ENCODE measurements around the gene CCNL1.
"Not testable (repeated sequence)": the region's sequence is repeated elsewhere in the genome, so short reads cannot be mapped to it uniquely, and the experiment has no call there.

CCNL1 gene

DNA sequence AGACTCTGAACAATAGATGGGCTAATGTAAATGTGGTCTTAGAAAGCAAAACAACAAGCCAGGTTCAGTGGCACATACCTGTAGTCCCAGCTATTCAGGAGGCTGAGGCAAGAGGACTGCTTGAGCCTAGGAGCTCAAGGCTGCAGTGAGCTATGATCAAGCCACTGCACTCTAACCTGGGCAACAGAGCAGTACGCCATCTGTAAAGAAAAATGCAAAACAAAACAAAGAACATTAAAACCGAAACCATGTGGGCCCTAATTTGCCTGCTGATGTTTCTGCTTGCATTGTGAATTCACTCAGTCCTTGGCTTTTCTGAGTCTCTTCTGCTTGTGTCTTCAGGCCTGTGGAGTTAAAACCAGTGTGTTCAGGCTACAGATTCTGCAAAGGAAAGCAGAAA, 56.7 kb downstream of the CCNL1 start:
- DNase-seq (ENCODE audit: low spot score): no peak

DNA sequence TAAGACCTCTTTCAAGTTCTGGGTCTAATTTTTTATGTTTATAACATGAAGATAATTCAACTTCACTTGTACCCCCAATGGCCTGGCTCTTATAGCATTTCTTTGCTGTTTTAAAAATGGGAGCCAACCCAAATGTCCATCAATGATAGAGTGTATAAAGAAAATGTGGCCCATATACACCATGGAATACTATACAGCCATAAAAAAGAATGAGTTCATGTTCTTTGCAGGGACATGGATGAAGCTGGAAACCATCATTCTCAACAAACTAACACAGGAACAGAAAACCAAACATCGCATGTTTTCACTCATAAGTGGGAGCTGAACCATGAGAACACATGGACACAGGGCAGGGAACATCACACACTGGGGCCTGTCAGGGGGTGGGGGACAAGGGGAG, 57.4 kb downstream of the CCNL1 start:
- not testable (repeated sequence) for DNase-seq (ENCODE audit: low spot score)

DNA sequence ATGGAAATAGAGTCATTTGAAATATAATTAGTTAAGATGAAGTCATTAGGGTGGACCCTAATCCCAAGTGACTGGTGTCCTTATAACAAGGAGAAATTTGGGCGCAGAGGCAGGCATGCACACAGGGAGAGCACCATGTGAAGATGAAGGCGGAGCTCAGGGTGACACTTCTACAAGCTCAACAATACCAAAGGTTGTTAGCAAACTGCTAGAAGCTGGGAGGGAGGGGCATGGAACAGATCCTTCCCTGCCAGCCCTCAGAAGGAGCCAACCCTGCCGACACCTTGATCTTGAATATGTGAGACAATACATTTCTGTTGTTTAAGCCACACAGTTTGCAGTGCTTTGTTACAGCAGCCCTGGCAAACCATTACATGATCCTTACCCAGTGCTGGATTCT, 57.8 kb downstream of the CCNL1 start:
- no peak for DNase-seq (ENCODE audit: low spot score)

DNA sequence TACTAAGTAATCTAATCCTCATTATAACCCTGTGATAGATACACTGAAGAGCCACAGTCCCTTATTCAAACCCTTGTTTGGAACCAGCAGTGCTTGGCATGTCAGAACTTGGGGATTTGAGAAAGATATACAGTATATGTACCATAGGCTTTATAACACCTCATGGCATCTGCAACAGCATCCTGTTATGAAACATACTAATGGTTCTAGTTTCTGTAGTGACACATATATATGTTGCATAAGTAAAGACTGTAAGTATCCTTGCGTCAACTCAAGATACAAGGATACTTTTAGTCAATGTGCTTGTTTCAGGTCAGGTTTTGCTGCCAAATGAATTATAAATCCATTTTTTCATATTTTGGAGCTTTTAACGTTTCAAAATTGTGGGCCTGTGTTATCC, 58.5 kb downstream of the CCNL1 start:
- DNase-seq (ENCODE audit: low spot score): no peak

DNA sequence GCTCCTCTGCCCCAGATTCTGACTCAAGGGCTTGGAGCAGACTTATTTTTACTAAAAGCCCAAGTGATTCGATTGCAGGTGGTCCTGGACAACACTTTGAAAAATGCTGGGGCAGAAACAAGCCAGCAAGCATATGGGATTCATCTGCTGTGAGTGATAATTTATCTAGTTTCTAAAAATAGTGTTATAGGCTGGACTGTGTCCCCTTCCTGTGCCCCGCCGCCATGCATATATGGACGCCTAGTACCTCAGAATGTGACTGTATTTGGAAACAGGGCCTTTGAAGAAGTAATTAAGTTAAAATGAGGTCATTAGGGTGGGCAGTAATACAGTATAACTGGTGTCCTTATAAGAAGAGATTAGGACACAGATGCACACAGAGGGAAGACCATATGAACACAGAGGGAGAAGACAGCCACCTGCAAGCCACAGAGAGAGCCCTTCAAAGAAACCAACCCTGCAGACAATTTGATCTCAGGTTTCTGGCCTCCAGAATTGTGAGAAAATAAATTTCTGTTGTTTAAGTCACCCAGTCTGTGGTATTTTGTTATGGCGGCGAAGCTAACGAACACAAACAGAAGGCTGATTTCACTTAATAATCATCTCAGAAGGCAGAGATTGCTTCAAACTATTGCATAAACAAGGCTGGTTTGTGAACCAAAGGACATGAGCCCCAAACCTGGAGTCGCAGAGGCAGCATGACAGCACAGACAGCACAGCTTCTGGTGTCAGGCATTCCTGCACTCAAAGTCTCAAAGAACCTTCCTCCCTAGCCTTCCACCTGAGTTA, 59.1 kb downstream of the CCNL1 start:
- DNase-seq (ENCODE audit: low spot score): no peak

DNA sequence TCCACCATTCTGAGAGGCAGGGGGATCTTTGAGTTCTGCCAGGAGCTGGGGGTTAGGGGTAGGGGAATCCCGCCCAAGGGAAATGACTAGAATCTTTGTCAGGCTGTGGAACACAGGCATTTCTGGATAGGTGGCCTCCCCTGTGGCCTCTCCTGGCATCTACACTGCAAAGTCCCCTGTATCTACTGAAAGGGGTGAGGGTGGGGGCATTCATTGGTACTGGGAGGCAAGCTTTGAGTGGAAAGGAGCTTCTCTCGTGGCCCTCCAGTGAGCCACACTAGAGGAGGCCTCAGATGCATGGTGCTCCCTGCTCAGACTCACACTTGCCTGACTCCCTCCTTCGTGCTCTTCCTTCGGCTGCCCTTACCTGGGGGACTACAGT, 59.9 kb downstream of the CCNL1 start:
- DNase-seq (ENCODE audit: low spot score): no peak

DNA sequence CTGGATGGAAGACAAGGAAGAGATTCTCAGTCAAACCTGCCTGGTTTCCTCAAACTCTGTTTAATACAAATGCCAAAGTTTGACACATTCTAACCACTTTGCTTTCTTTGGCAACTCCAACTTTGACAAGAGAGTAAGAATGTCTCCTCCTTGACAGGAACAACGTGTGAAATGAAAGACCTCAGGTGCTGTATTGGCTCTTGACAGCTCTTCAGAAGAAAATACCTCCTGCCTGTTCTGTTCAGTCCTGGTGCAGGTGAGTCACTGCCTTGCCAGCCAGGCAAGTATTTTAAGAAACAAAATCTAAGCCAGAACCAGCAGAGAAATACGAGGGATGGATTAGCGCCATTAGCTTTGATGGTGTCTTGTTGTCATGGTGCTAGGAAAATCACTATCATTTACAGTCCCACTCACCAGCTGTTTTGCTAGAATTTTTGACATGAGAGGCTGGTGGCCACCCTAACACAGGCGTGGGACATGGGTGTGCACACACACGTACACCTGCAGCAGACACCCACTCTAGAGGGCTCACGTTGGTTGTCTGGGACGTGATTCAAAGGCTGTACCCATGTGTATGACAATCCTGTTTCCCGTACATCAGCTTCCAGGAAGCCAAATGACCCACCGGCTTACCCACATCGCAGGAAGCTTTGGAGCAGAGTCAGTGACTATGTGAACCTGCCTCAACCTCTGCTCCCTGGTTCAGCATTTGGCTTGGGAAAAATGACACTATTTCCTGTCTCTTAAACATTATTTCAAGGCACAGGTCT, 60.4 kb downstream of the CCNL1 start:
- no peak for DNase-seq (ENCODE audit: low spot score)

DNA sequence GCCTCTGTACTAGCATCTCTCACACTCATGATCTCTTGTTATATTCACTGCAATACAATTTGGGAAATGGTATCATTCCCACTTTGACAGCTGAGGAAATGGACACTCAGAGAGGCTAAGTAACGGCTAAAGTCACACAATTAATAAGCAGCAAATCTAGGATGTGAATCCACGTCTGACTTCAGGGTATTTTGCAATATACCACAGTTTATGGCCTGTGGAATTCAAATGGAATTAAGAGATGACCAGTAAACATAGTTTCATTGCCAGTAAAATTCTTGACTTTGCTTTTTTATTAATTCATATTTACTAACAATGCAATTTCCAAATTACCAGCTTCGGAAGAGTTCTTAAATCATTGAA, 61.1 kb downstream of the CCNL1 start:
- no peak for DNase-seq (ENCODE audit: low spot score)

DNA sequence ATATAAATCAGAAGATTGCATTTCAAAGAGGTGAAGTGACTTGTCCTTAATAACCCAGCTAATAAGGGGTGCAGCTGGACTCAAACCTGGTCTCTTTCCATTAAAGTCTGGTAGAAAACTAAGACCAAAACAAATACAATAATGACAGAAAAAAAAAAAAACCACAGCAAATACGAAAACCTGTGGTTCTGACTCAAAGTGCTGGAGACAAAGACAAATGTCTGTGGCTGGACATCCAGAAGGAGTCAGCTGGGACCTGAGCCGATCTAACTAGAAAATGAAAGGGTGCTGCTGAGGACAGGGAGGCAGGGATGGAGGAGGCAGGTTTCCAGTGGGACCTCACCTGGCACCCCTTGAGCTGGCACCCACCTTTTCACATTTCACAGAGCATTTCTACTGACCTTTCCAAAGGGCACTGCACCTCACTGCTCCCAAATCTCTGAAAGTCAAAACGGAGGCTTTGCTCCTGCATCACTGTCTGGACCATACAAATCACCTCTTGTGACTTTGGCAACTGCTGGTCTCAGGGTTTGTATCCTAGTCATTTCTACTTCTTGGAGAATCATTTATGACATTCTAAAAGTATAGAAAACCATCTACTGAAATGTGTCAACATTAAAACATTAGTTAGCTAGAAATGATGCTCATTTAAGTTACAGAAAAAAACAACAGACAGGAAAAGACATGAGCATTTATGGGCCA, 61.7 kb downstream of the CCNL1 start:
- no peak for DNase-seq (ENCODE audit: low spot score)
